Spleen (tissue), 11 donors: Measurements from ENCODE around the gene PTPRN2. TPM values are rescaled to one million over a fixed set of nuclear protein-coding genes. Genes with fewer than 3 reads are reported as not detected.

Experiments used
- DNase-seq: peaks from one replicate; pipeline ENCODE4 v3.0.0-alpha.2; 2020
- H3K27ac ChIP-seq, 8 donors: fragments of 200-600 bp; sonication (generic) in 7 of 8; 1 replicate in 4 of 8; 2 replicates in 4 of 8; pipeline versions ENCODE4 v1.5.0 to v1.8.0; 2016 to 2021; ENCODE audit warnings: inconsistent platforms in 4 of 8, mild to moderate bottlenecking in 4 of 8, moderate library complexity in 1 of 8
- H3K27me3 ChIP-seq, 7 donors: fragments of 200-600 bp; sonication (generic) in 6 of 7; replicated peaks in 1 of 7; 1 replicate in 4 of 7; 2 replicates in 3 of 7; pipeline versions ENCODE4 v1.5.0 to v1.8.0; 2016 to 2021; ENCODE audit warnings: inconsistent platforms in 3 of 7, mild to moderate bottlenecking in 1 of 7
- H3K36me3 ChIP-seq, 6 donors: fragments of 200-600 bp; sonication (generic) in 5 of 6; 1 replicate in 4 of 6; 2 replicates in 2 of 6; pipeline versions ENCODE4 v1.5.0 to v1.8.0; 2016 to 2021; ENCODE audit warnings: inconsistent platforms in 2 of 6
- H3K4me1 ChIP-seq, 6 donors: fragments of 200-600 bp; sonication (generic) in 5 of 6; 1 replicate in 3 of 6; 2 replicates in 3 of 6; pipeline versions ENCODE4 v1.5.0 to v1.8.0; 2016 to 2021; ENCODE audit warnings: inconsistent platforms in 3 of 6
- H3K4me3 ChIP-seq, 8 donors: fragments of 200-600 bp; sonication (generic) in 7 of 8; 1 replicate in 4 of 8; 2 replicates in 4 of 8; pipeline versions ENCODE4 v1.5.0 to v1.8.0; 2016 to 2021; ENCODE audit warnings: inconsistent platforms in 4 of 8, mild to moderate bottlenecking in 4 of 8, moderate library complexity in 2 of 8
- H3K9me3 ChIP-seq, 8 donors: fragments of 200-600 bp; sonication (generic) in 7 of 8; 1 replicate in 4 of 8; 2 replicates in 4 of 8; pipeline versions ENCODE4 v1.5.0 to v1.8.0; 2016 to 2021; ENCODE audit warnings: inconsistent platforms in 4 of 8
- POLR2A ChIP-seq, 3 donors: fragments of 450-650 bp; IDR thresholded peaks; one replicate each; pipeline ENCODE4 v1.5.1; 2017; ENCODE audit warnings: antibody characterized with exemption in 3 of 3, mild to moderate bottlenecking in 1 of 3
- POLR2AphosphoS5 ChIP-seq, 3 donors: sonication (generic); formaldehyde crosslinking; IDR thresholded peaks; one replicate each; pipeline ENCODE4 v1.5.1; 2017; ENCODE audit warnings: antibody characterized with exemption in 3 of 3
- WGBS, 5 donors: extraction: QIAGEN DNeasy Blood & Tissue Kit in 3 of 5; methylation state at CpG; one replicate each; pipeline versions ENCODE4 v1.1.5 to v1.1.7; 2013 to 2018; 5-methylcytosine and 5-hydroxymethylcytosine counted together
- intact Hi-C: fragments of 100-400 bp; cut with DNase I; formaldehyde crosslinking; loops from one replicate; pipeline ENCODE4 v1.15.0; 2023; ENCODE audit warnings: low total_unique reads
- polyA plus RNA-seq, 3 donors: library from polyadenylated mRNA; stranded (reverse); fragments of 200-250 nt; gene quantifications; one replicate each; pipeline ENCODE4 v1.2.1, GENCODE V29; 2013
- total RNA-seq, 7 donors: library from RNA; depleted of rRNA in 3 of 7; stranded (reverse); fragments of >200 nt in 3 of 7; fragmentation: NEBNext Ultra II Directional in 4 of 7; extraction: Animal tissue kit (Norgen Biotek cat#: 25700) in 4 of 7; gene quantifications; one replicate each; pipeline versions ENCODE4 v1.1.0 to v1.2.1, GENCODE V29; 2016 to 2021
- TF ChIP-seq, protein P1 (sequence below), 11 experiments: fragments of 200-600 bp in 7 of 11; fragments of 450-650 bp in 4 of 11; sonication (generic) in 4 of 11; IDR thresholded peaks in 8 of 11; conservative IDR thresholded peaks in 3 of 11; 1 replicate in 7 of 11; 2 replicates in 4 of 11; pipeline versions ENCODE4 v1.4.0 to v1.8.0; 2016 to 2021; ENCODE audit warnings: antibody characterized with exemption in 11 of 11, inconsistent platforms in 4 of 11, mild to moderate bottlenecking in 1 of 11
- donor health status: healthy with polysubstance abuse.
- donor health status: DM: no; HTN: no; CAD: no; lungs with moderate emphysema.
- donor health status: DM: no; HTN: no; CAD: no.
- donor health status: Bipolar disorder and iron deficiency.
- donor health status: healthy.
- donor health status: DM: no; HTN: no; CAD: no.
- donor health status: DM: yes; HTN: yes; CAD: no.

Gene PTPRN2
- total and polyA plus RNA-seq, 10 donors, result 7.0 to 22.8 (median 16.8) TPM

DNA sequence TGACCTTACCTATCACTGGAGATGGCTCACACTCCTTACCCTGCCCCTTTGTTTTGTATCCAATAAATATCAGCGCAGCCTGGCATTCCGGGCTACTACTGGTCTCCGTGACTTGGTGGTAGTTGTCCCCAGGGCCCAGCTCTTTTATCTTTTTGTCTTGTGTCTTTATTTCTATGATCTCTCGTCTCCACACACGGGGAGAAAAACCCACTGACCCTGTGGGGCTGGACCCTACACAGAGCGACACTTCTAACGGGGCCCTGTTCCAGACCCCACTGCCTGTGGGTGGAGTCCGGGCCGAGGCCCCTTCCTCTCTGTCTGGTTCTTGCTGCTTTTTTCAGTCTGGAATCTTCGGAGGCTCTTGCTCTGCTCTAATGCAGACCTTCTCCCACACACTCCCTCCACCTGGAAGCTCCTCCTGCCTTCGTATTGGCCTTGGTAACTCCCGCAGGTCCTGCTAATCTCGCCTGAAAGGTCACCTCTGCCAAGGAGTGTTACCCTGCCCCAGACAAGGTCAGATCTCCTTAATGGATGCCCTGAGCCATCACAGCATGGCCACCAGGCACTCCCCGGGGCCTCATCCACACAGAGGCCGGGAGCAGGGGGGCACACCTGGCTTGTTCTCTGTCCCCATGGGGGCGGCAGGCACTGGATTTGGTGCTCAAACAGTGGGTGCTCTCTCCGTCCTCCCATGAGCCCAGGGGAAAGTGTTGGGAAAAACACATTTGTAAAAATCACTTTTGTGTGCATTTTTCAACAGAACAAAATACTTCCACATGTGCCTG is 531.7 kb downstream of the PTPRN2 start:
- WGBS, 5 donors, result 83 to 90% (median 86%) methylated on average over 15 to 17 of the region's 17 CpGs
- Histone ChIP-seq H3K27ac (no peak overlapping the region), H3K36me3 (no peaks in the 10 kb centered on the region), H3K9me3 (peaks cover 0 to 14% (median 0%) of the 10 kb centered on the region in 8 donors), H3K4me1 (no peaks in the 10 kb centered on the region), H3K4me3 (no peak overlapping the region), H3K27me3 (peaks cover 0 to 24% (median 0%) of the 10 kb centered on the region in 7 donors)
- TF ChIP-seq POLR2AphosphoS5 (IDR thresholded peaks at IDR 0.05) (no peak), POLR2A (IDR thresholded peaks at IDR 0.05) (no peak)
- TF ChIP-seq, protein P1, sequence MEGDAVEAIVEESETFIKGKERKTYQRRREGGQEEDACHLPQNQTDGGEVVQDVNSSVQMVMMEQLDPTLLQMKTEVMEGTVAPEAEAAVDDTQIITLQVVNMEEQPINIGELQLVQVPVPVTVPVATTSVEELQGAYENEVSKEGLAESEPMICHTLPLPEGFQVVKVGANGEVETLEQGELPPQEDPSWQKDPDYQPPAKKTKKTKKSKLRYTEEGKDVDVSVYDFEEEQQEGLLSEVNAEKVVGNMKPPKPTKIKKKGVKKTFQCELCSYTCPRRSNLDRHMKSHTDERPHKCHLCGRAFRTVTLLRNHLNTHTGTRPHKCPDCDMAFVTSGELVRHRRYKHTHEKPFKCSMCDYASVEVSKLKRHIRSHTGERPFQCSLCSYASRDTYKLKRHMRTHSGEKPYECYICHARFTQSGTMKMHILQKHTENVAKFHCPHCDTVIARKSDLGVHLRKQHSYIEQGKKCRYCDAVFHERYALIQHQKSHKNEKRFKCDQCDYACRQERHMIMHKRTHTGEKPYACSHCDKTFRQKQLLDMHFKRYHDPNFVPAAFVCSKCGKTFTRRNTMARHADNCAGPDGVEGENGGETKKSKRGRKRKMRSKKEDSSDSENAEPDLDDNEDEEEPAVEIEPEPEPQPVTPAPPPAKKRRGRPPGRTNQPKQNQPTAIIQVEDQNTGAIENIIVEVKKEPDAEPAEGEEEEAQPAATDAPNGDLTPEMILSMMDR (IDR thresholded peaks at IDR 0.05 in 8 of 11, conservative IDR thresholded peaks at IDR 0.05 in 3 of 11), result no peak
- peak; percentile 36 for DNase-seq
- intact Hi-C loops, result no loop called here

DNA sequence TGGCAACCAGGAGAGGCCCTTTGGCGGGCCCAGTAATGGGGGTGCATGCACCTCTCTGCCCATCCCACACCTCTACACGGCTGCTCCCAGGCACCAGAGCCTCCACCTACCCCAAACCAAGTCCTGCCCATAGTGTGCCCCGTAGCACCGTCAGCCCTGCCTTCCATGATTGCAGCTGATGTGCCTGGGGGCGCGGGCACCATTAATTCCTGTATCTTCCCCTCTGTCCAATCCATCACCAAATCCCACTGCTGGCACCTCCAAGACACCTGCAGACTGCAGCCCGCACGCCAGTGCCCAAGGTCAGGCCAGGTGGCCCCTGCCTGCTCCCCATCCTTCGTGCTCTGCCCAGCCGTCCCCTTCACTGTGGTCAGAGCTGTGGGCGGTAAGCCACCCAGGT is 533.0 kb downstream of the PTPRN2 start:
- peak; percentile 56 for DNase-seq
- intact Hi-C loops, result no loop called here
- H3K27me3 ChIP-seq, result peaks cover 0 to 24% (median 0%) of the 10 kb centered on the region in 7 donors
- no peak overlapping the region for H3K27ac ChIP-seq
- 87 to 93% (median 88%) methylated on average over 9 to 11 of the region's 11 CpGs for WGBS, 5 donors
- no peak overlapping the region for H3K4me3 ChIP-seq
- no peaks in the 10 kb centered on the region for H3K4me1 ChIP-seq
- peaks cover 0 to 14% (median 0%) of the 10 kb centered on the region in 8 donors for H3K9me3 ChIP-seq
- TF ChIP-seq POLR2AphosphoS5 (IDR thresholded peaks at IDR 0.05) (no peak), POLR2A (IDR thresholded peaks at IDR 0.05) (no peak)
- TF ChIP-seq, protein P1 (IDR thresholded peaks at IDR 0.05 in 8 of 11, conservative IDR thresholded peaks at IDR 0.05 in 3 of 11), result no peak
- no peaks in the 10 kb centered on the region for H3K36me3 ChIP-seq

DNA sequence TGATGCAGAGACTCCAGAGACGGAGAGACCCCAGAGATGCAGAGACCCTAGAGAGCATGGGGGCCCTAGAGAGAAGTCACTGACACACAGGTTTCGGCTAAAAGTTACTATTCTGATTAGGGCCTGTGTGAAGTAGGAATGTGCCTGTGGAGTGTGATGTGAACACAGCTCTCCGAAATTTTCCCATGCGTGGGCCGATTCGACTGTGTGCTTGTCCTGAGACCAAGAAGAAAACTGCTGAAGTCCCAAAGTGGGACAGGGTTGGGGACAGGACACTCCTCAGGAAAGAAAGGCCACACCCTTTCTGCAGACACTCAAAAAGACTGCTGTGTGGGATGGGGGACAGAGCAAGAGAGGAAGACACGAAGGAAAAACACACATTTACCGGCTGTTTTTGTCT is 533.5 kb downstream of the PTPRN2 start:
- no peak overlapping the region for H3K27ac ChIP-seq
- peaks cover 0 to 14% (median 0%) of the 10 kb centered on the region in 8 donors for H3K9me3 ChIP-seq
- no peaks in the 10 kb centered on the region for H3K4me1 ChIP-seq
- WGBS, 5 donors, result 89 to 93% (median 91%) methylated on average over 8 of the region's 8 CpGs
- no peaks in the 10 kb centered on the region for H3K36me3 ChIP-seq
- peaks cover 0 to 24% (median 0%) of the 10 kb centered on the region in 7 donors for H3K27me3 ChIP-seq
- H3K4me3 ChIP-seq, result no peak overlapping the region
- peak; percentile 54 for DNase-seq
- TF ChIP-seq POLR2AphosphoS5 (IDR thresholded peaks at IDR 0.05), result no peak
- TF ChIP-seq POLR2A (IDR thresholded peaks at IDR 0.05), result no peak
- TF ChIP-seq, protein P1 (IDR thresholded peaks at IDR 0.05 in 8 of 11, conservative IDR thresholded peaks at IDR 0.05 in 3 of 11), result no peak
- intact Hi-C loops, result no loop called here

DNA sequence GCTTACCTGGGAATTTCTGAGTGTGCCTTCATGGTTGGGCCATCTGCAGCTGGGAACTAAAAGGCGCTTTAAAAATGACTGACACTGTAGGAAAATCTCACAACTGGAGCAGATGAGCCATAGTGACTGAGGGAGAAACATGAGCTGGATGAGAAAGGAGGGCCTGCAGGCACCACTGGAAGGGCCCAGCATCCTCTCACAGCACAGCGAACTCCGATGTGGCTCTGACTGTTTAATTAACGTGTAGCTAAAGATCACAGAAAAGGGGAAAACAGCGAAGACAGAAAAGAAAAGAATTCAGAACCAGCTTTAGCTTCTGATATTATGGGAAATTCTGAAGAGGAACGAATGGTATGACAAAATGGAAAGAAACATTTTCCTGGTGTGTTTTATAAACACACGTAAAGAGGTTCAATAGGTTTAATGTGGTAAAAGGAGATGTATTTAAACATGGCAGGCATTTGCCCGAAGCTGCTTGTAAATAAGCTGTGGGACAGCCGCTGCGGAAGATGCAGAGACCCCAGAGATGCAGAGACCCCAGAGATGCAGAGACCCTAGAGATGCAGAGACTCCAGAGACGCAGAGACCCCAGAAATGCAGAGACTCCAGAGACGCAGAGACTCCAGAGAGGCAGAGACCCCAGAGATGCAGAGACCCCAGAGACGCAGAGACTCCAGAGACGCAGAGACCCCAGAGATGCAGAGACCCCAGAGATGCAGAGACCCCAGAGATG is 534.3 kb downstream of the PTPRN2 start:
- Histone ChIP-seq H3K36me3 (no peaks in the 10 kb centered on the region), H3K27ac (no peak overlapping the region), H3K27me3 (peaks cover 0 to 24% (median 0%) of the 10 kb centered on the region in 7 donors), H3K4me1 (no peaks in the 10 kb centered on the region), H3K9me3 (peaks cover 0 to 14% (median 0%) of the 10 kb centered on the region in 8 donors), H3K4me3 (no peak overlapping the region)
- TF ChIP-seq POLR2A (IDR thresholded peaks at IDR 0.05), result no peak
- TF ChIP-seq POLR2AphosphoS5 (IDR thresholded peaks at IDR 0.05), result no peak
- TF ChIP-seq, protein P1 (IDR thresholded peaks at IDR 0.05 in 8 of 11, conservative IDR thresholded peaks at IDR 0.05 in 3 of 11), result no peak
- intact Hi-C loops, result no loop called here
- WGBS, 5 donors, result 84 to 91% (median 89%) methylated on average over 14 of the region's 14 CpGs
- DNase-seq, result peak; percentile 21
